BJ (cell line): Measurements from ENCODE around the gene FRA10AC1. TPM values are rescaled to one million over a fixed set of nuclear protein-coding genes. Genes with fewer than 3 reads are reported as not detected.

ENCODE experiments used
- CTCF ChIA-PET: fragments of 350-600 bp; formaldehyde crosslinking; extraction: SDS; loops from one replicate; lab custom pipeline; 2021; ENCODE audit warnings: antibody characterized with exemption, inconsistent platforms; lab: Yijun Ruan, JAX
- POLR2A ChIA-PET: fragments of 300-600 bp; sonication (Branson Sonifier 250); formaldehyde crosslinking; extraction: SDS; loops from one replicate; lab custom pipeline; 2021; ENCODE audit warnings: antibody characterized with exemption; lab: Charles Lee
- DNase-seq: peaks from one replicate; pipeline ENCODE4 v3.0.0-alpha.2; 2011; ENCODE audit warnings: low read depth
- H3K27me3 ChIP-seq: 2 replicates; pipeline ENCODE4 v1.6.0; 2011; ENCODE audit warnings: low read length; ENCODE audit not compliant: control insufficient read depth, insufficient read depth
- H3K36me3 ChIP-seq: 2 replicates; pipeline ENCODE4 v1.5.1; 2011; ENCODE audit warnings: low read length; ENCODE audit not compliant: control insufficient read depth, insufficient read depth
- H3K4me3 ChIP-seq: 2 replicates; pipeline ENCODE4 v1.5.1; 2011; ENCODE audit warnings: low read depth, mild to moderate bottlenecking, control low read depth, low read length
- polyA plus RNA-seq: library from polyadenylated mRNA; depleted of rRNA; stranded (reverse); fragments of >200 nt; gene quantifications from 2 replicates; pipeline ENCODE4 v1.2.3, GENCODE V29; 2011; rRNA removed
- TF ChIP-seq, protein P1 (sequence below): IDR thresholded peaks from 2 replicates; pipeline ENCODE4 v1.5.1; 2011; ENCODE audit warnings: low read depth, mild to moderate bottlenecking, control low read depth, inconsistent platforms, low read length, moderate library complexity; ENCODE audit not compliant: insufficient read depth

FRA10AC1 gene
- polyA plus RNA-seq, 1 experiment = 2.1 TPM

DNA sequence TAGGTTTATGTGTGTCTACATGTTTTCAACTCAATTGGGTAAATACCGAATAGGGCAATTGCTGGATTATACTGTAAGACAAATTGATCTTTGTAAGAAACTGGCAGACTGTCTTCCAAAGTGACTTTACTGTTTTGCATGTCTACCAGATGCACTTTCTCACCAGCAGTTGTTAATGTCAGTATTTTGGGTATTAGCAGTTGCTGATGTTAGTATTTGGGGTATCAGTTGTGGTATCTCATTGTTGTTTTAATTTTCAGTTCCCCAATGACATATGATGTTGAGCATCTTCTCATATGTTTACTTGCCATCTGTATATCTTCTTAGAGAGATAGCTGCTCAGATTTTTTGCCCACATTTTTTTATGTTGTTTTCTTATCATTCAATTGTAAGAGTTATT, 79.5 kb downstream of the FRA10AC1 start:
- no peak for DNase-seq
- H3K4me3 ChIP-seq = no peak overlapping the region
- ChIA-PET POLR2A (no interaction called here), CTCF (no interaction called here)
- H3K27me3 ChIP-seq = peaks cover 10% of the 10 kb centered on the region
- TF ChIP-seq, protein P1, sequence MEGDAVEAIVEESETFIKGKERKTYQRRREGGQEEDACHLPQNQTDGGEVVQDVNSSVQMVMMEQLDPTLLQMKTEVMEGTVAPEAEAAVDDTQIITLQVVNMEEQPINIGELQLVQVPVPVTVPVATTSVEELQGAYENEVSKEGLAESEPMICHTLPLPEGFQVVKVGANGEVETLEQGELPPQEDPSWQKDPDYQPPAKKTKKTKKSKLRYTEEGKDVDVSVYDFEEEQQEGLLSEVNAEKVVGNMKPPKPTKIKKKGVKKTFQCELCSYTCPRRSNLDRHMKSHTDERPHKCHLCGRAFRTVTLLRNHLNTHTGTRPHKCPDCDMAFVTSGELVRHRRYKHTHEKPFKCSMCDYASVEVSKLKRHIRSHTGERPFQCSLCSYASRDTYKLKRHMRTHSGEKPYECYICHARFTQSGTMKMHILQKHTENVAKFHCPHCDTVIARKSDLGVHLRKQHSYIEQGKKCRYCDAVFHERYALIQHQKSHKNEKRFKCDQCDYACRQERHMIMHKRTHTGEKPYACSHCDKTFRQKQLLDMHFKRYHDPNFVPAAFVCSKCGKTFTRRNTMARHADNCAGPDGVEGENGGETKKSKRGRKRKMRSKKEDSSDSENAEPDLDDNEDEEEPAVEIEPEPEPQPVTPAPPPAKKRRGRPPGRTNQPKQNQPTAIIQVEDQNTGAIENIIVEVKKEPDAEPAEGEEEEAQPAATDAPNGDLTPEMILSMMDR = no peak
- no peaks in the 10 kb centered on the region for H3K36me3 ChIP-seq

DNA sequence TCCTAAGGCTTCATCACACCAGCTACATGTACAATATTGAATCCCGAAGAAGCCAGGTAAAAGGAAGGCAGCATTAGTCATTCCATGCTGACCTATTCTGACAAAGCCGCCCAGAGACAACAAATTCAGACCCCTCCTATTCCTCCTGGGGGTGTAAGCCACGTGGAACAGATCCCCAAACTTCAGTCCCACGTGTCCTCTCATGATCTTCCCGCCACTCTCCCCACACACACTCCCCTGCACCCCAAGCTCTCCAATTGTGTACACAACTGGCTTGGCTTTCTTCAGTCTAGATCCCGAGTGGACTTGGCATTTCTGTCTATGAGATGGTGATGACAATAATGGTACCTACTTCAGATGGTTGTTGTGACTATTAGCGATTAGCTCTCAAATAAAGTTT, 81.5 kb downstream of the FRA10AC1 start:
- H3K4me3 ChIP-seq = no peak overlapping the region
- ChIA-PET CTCF (no interaction called here), POLR2A (no interaction called here)
- H3K36me3 ChIP-seq = no peaks in the 10 kb centered on the region
- TF ChIP-seq, protein P1 = no peak
- no peak for DNase-seq
- H3K27me3 ChIP-seq = peaks cover 10% of the 10 kb centered on the region

Other genes with a start within 250 kb of the FRA10AC1 start
- gene MYOF, start 220.3 kb downstream of the FRA10AC1 start, polyA plus RNA-seq = 355 and 425 TPM in 2 replicates
- gene CEP55, start 206.0 kb downstream of the FRA10AC1 start, polyA plus RNA-seq = 16.8 and 28.2 TPM in 2 replicates
- not detected in 2 replicates for gene FFAR4, start 135.9 kb downstream of the FRA10AC1 start, polyA plus RNA-seq
- gene RBP4, start 101.4 kb downstream of the FRA10AC1 start, polyA plus RNA-seq = 0.22 and 0.26 TPM in 2 replicates
- not detected in 2 replicates for gene PDE6C, start 90.1 kb downstream of the FRA10AC1 start, polyA plus RNA-seq
- not detected in 2 replicates for gene LGI1, start 55.3 kb upstream of the FRA10AC1 start, polyA plus RNA-seq
- gene SLC35G1, start 191.4 kb upstream of the FRA10AC1 start, polyA plus RNA-seq = 4.5 and 7.4 TPM in 2 replicates